Activated effector memory CD4-positive, alpha-beta T cell treated with anti-CD3 and anti-CD28 coated beads, Interleukin-2, amount 50 U/mL, for 16 hours (primary cell): Measurements from ENCODE around the gene CCDC192.
"Not testable (repeated sequence)": the region's sequence is repeated elsewhere in the genome, so short reads cannot be mapped to it uniquely, and the experiment has no call there.

Source experiments
- DNase-seq: peaks from one replicate; pipeline ENCODE4 v3.0.0-alpha.2; 2020

Gene CCDC192, protein sequence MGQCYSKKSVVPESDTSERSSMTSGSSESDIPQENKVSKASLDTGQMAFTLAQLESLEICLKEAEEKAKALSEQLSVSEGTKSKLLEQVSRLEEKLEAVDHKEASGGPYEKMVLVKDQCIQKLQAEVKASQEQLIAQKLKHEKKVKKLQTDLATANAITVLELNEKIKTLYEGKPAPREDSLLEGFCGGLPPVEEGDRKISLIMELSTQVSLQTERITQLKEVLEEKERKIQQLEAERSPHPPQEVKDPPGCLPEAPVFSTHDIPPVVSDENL

DNA sequence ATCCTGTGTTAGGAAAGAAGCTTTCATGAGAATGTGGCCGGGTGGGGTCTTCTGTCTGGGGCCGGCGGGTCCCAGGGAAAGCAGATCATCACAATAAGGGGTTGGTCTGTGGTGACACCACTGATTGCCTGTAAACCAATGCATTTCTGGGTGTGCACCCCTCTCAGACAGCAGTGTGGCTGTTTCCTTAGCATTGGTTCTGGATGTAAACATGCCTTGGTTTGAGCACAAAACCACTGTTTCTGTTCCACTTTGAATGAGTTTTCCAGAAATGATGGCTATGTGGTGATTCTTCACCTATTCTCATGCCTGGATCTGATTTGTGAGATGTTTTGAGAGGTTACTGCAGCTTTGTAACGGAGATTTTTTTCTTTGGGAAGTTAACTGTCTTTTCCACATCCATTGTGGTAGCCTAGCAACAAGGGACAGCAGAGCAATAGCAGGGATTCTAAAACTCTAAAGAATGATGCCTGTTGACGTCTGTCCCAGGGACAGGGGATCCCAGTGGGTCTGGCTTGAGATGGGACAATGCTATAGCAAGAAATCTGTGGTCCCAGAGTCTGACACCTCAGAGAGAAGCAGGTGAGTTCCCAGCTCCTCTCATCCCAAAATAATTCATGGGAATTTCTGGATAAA lies at the start of gene CCDC192:
TSS of gene CCDC192 (plus strand) at position 466 of the 636 bp plus-strand sequence. CDS start at position 521, 55 bp downstream.
- DNase-seq = no peak

- DNase-seq = no peak
These were observed 46.4 kb upstream of the CCDC192 start for GRCh38 chr5:127656825-127657224.

DNA sequence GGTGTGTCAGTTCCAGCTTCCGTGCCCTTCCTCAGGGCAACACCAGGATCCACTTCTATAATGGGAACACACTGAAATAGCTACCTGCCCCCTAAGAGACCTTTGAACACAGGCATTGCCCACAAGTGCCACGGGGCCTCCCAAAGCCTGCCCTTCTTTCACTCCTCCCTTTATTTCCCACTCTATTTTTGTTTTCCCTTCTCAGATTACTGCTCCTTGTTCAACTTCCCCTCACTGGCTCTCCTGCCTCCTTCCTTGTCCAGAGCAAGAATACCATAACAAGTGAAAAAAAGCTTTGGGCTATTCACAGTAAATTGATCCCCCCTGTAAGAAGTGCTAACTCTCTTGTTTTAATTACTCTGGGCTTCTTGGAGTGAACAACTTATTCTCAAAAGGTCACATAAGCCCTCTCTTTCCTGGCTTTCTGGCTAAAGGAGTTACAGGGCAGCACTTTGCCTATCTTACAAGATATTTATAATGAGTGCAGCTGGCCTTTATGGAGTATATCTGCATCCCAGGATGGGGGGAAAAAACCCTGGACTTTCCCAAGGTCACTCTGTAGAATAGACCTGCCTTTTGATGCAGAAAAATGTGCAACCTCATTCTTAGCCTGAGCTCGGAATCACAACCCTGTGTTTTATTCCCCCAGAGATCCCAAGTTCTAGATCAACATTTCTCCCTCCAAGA lies 43.0 kb upstream of the CCDC192 start:
- no peak for DNase-seq

- no peak for DNase-seq
These were observed 39.1 kb upstream of the CCDC192 start for GRCh38 chr5:127664093-127664492.

DNA sequence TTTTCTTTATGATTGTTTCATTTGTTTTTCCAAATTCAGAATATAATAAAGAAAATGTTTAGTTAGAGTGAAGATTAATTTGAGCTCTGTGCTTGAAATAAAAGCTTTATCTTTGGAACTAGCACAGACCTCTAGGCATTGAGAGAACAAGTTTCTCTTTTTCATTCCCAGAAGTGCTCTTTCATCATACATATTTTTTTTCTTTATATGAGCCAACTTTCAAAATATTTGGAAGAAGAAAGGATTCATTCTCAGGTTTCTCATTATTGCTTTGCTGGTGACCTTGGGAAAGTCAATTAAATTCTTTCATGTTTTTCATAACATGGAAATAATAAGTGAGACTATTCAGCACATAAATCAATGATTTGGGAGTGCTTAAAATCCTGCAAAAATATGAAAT lies 37.5 kb upstream of the CCDC192 start:
- no peak for DNase-seq

- DNase-seq = no peak
These were observed 37.0 kb upstream of the CCDC192 start for GRCh38 chr5:127666043-127666716.

DNA sequence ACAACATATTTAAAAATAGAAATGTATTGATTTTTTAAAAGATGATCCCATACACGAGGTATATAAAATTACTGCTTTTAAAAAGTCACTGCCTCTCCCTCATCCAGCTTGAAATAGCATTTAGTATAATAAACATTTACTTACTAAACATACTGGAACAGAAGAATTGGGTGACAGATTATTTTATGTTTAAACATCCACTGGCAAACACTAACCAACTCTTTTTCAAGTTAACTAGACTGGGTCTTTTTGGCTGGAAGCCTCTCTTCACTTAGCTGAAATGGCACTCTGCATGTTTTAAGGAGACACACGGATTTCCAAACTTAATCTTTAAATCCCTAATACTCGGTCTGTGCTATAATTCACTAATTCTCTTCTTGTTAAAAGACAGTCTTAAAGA lies 35.3 kb upstream of the CCDC192 start:
- DNase-seq = no peak

- no peak for DNase-seq
These were observed 32.0 kb upstream of the CCDC192 start for GRCh38 chr5:127671218-127671617.

GRCh38 chr5:127673117-127673800 lies 29.9 kb upstream of the CCDC192 start:
- no peak for DNase-seq

DNA sequence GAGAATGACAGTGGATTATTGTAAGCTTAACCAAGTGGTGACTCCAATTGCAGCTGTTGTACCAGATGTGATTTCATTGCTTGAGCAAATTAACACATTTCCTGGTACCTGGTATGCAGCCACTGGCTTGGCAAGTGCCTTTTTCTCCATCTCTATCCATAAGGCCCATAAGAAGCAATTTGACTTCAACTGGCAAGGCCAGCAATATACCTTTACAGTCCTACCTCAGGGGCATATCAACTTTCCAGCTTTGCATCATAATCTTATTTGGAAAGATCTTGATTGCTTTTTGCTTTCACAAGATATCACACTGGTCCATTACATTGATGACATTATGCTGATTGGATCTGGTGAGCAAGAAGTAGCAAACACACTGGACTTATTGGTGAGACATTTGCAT lies 26.2 kb upstream of the CCDC192 start:
- not testable (repeated sequence) for DNase-seq

DNA sequence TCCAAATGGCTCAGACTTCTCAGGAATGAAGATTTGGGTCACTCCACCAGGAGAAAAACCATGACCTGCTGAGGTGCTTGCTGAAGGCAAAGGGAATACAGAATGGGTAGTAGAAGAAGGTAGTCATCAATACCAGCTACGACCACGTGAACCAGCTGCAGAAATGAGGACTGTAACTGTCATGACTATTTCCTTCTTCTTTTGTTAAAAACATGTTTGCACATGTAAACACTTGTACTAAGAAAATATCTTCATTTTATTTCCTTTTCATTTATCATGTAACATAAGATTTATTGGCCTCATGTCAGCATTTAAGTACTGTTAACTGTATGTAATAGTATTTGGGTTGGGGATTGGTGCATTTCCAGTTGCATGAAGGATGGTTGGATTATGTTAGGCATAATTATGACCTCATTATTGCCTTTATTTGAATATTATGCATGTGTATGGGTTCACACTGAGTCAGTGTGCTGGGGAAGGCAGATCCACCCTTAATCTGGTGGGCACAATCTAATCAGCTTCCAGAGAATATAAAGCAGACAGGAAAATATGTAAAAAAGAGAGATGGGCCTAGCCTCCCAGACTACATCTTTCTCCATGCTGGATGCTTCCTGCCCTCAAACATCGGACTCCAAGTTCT lies 23.4 kb upstream of the CCDC192 start:
- not testable (repeated sequence) for DNase-seq

GRCh38 chr5:127680595-127680994 lies 22.6 kb upstream of the CCDC192 start:
- no peak for DNase-seq

DNA sequence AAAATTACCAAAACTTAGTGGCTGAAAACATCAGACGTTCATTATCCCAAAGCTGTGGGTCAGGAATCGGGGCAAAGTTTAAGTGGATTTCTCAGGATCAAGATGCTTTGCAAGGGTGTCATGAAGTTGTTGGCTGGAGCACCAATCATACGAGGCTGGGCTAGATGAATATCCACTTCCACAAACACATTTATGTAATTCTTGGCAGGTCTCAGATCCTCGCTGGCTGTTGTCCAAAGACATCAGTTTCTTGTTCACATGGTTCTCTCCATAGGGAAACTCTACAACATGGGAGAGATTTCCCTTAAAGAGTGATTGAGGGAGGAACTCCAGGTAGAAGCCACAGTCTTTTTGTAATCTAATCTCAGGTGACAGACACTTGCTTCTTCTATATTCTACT lies 20.2 kb upstream of the CCDC192 start:
- DNase-seq = no peak

DNA sequence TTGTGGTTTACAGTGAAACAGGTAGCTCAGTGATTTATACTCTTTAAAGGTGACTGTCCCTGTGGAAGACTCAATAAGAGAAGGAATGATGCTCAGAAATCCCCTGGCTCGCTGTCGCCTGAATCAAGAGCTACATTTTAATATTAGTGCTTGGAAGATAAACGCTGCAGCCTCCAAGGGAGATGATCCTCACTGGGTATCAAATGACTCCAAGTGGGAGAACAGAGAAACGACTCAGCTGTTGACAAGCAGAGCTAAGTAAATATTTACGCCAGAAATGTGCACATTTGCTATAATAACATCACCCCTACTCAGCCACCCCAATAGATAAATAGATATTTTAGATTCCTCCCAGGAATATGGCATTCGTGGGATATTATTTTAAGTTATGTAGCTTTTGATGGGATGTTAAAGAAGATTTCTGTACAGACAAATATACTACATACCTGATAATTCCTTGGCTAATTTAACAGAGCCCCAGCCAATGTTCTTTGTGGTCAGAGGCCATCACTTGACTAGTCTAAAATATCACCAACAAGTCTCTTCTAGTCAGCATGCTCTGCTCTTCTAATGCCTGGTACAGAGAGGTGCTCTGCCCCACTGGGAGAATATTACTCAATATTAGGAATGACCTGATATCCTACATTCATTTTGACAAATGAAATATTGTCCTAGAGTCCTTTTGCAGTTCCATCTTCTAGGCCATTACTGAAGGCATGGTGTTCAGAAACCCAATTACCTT lies 18.3 kb upstream of the CCDC192 start:
- no peak for DNase-seq

DNA sequence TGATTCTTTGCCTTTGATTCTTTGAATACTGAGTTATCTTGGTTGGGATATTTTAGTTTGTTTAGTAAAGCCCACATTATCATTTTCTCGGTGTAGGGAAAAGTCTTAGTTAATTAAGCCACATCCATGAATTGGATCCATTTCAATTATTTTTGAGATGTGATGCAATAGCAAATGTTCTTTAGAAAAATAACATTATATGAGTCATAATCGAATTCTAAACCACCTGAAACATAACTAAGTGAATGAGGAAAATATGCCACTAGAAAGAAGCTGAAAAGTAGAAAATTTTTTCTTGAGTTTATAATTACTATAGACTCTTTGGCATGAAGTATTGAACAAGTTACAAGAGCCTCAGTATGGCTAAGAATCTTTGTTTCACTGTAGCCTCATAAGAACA lies 17.5 kb upstream of the CCDC192 start:
- DNase-seq = no peak

GRCh38 chr5:127686424-127686823 lies 16.8 kb upstream of the CCDC192 start:
- no peak for DNase-seq

GRCh38 chr5:127694518-127695171 lies 8.5 kb upstream of the CCDC192 start:
- no peak for DNase-seq

DNA sequence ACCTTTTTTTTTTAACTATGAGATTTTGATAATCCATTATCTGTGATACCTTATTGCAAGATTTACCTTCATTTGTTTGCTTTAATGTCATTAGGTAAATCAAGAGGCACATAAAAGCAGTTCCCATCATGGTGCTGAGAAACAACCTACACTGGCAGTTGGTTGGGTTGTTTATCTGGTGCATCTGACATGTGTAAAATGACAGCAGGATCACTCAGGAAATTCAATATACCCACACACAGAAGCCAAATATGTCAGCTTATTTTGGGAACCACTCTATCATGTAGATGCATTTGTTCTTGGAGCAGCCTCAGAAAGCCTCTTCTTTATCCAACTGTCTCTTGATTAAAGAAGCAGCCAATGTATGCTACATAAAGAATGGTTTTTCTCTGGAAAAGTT lies 7.8 kb upstream of the CCDC192 start:
- no peak for DNase-seq

GRCh38 chr5:127696683-127697082 lies 6.5 kb upstream of the CCDC192 start:
- no peak for DNase-seq

DNA sequence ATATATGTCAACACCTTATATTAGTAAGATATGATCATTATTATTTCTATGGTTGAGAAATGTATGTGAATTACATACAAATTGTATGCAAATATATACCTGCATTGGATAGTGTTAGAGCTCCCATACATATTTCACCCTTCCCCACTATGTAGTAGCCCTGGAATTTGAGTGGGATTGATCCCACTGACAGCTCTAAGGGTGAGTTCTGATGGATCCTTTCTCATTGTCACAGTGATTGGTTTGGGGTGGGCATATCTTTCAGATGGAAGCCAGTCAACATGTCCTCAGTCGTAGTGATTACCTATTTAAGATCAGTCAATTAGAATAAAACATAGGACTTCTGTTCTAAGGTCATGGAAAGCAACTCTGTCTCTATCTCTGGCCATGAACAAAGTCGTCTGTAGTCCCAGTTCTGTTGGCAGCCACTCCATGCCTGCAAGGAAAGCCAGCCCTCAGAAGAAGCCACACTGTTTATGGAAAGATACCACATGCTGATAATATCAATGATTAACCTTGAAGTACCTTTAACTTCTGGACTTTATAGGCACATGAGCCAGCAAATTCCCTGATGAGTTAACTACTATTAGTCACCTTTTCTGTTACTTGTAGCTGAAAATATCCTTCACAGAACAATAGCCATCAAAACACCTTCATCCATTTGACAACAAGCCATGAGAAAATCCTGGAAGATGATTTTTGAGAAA lies 5.1 kb upstream of the CCDC192 start:
- DNase-seq = no peak

- DNase-seq = no peak
These were observed 3.8 kb upstream of the CCDC192 start for GRCh38 chr5:127699416-127699815.
